ENCODE results near the gene MSRB3.

The MSRB3 gene

DNA sequence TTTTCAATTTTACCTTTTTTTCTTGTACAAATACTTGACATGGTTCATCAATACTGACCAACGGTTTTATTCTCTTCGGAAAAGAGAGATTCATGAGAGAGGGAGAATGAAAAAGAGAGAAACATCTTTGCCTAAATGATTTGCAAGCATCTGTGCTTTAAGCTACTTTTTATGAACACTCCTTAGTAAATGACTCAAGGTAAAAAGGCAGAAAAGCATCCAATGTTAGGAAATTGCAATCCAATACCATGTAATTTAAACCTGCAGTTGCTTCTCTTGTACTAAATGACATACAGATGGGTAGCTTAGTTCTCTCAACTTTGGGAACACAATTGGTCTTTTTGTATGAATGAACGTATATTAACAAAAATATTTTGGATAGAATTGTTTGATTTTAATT is 46.1 kb downstream of the MSRB3 start:
- ChIA-PET CTCF (interaction anchor here (0.9 to 1.8 kb wide), 2 partner anchors 10 to 554 kb away, joined by 3 to 7 read pairs; no protein-coding TSS in a partner anchor), POLR2A (no interaction called here)
- H3K4me3 ChIP-seq (ENCODE audit: low read depth, low read length): no peak overlapping the region
- DNase-seq (ENCODE audit: low read depth, low spot score): no peak
- TF ChIP-seq, protein P1, sequence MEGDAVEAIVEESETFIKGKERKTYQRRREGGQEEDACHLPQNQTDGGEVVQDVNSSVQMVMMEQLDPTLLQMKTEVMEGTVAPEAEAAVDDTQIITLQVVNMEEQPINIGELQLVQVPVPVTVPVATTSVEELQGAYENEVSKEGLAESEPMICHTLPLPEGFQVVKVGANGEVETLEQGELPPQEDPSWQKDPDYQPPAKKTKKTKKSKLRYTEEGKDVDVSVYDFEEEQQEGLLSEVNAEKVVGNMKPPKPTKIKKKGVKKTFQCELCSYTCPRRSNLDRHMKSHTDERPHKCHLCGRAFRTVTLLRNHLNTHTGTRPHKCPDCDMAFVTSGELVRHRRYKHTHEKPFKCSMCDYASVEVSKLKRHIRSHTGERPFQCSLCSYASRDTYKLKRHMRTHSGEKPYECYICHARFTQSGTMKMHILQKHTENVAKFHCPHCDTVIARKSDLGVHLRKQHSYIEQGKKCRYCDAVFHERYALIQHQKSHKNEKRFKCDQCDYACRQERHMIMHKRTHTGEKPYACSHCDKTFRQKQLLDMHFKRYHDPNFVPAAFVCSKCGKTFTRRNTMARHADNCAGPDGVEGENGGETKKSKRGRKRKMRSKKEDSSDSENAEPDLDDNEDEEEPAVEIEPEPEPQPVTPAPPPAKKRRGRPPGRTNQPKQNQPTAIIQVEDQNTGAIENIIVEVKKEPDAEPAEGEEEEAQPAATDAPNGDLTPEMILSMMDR (IDR thresholded peaks at IDR 0.05; ENCODE audit: insufficient read depth, low read length, missing control alignments): no peak

DNA sequence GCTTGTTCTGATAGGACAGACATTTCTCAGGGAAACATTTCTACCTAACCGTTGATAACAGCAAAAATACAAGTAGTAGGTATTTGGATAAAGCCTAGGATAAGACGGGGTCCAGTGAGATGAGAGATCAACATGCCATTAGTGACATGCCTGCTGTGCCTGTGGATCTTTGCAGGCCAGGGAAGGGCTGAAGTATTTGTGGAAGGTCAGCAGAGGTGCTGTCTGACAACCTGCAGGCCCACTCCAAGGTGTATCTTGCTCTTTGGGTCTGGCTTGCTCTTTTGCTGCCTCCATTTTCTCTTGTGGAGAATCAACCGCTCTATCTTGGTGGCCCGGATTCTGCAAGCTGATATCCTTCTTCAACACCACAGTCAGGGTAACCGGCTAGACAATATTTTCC is 46.7 kb downstream of the MSRB3 start:
- CTCF ChIA-PET: interaction anchor here (1.4 kb wide), 1 partner anchor 11 kb away, joined by 5 read pairs; no protein-coding TSS in a partner anchor
- POLR2A ChIA-PET: no interaction called here
- H3K4me3 ChIP-seq (ENCODE audit: low read depth, low read length): no peak overlapping the region
- DNase-seq (ENCODE audit: low read depth, low spot score): no peak
- TF ChIP-seq, protein P1 (IDR thresholded peaks at IDR 0.05; ENCODE audit: insufficient read depth, low read length, missing control alignments): no peak

DNA sequence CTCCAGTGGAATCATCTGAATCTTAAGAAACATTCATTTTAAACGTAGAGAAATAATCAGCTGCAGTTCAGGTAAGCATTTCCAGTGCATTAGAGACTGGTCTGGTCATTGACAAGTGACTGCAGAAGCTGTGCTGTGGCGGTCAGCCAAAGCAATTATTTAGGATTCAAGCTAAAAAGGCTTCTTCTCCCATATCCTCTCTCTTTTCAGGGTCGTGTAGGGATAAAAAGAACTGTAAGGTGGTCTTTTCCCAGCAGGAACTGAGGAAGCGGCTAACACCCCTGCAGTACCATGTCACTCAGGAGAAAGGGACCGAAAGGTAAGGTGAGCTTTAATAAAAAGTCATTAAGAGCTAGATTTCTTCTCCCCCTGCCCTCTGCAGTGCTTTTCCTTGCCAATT is 48.1 kb downstream of the MSRB3 start:
- no peak overlapping the region for H3K4me3 ChIP-seq (ENCODE audit: low read depth, low read length)
- POLR2A ChIA-PET: no interaction called here
- CTCF ChIA-PET: interaction anchor here (1.3 to 1.6 kb wide), 4 partner anchors 10 to 781 kb away, joined by 3 to 5 read pairs (median 4); no protein-coding TSS in a partner anchor
- DNase-seq (ENCODE audit: low read depth, low spot score): no peak
- TF ChIP-seq, protein P1 (IDR thresholded peaks at IDR 0.05; ENCODE audit: insufficient read depth, low read length, missing control alignments): no peak

DNA sequence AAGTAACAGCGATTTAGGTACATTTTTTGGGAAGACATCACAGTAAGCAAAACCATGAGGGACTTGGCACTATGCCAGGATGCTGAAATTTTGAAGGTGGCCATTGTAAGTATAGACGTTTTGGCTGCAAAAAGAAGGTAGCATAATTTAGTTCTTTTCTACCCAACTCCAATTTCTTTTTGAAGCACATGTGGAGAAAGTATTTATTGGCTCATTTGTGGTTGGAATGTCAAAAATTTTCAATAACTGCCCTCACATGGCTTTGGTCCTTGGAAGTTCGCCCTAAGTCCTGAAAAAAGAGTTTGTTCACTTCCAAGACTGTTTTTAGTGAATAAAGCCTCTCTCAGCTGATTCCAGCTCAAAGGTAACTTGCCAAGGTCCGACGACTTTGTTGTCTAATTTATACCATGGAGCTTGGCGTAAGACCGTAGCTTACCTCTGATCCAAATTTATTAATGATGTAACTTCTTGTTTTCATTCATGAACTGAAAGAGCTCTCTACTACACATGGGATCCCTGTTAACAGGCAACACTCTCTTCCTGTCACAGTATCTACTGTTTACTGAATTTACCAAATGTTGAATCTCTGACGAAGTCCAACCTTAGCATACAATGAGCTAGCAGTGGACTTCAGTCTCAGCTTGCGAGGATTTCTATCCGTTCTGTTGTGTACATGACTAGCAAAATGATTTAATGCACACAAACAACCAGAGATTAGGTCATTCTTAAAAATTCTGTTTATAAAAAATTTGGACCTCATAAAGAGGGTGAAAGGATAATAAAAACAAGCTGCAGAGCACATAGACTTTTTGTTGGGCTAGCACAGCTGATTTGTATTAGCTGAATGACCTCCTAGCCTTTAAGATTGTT is 49.0 kb downstream of the MSRB3 start:
- DNase-seq (ENCODE audit: low read depth, low spot score): no peak
- POLR2A ChIA-PET: no interaction called here
- no peak overlapping the region for H3K4me3 ChIP-seq (ENCODE audit: low read depth, low read length)
- CTCF ChIA-PET: interaction anchor here (1.3 to 1.7 kb wide), 4 partner anchors 9 to 780 kb away, joined by 3 to 4 read pairs (median 4); no protein-coding TSS in a partner anchor
- TF ChIP-seq, protein P1 (IDR thresholded peaks at IDR 0.05; ENCODE audit: insufficient read depth, low read length, missing control alignments): no peak

DNA sequence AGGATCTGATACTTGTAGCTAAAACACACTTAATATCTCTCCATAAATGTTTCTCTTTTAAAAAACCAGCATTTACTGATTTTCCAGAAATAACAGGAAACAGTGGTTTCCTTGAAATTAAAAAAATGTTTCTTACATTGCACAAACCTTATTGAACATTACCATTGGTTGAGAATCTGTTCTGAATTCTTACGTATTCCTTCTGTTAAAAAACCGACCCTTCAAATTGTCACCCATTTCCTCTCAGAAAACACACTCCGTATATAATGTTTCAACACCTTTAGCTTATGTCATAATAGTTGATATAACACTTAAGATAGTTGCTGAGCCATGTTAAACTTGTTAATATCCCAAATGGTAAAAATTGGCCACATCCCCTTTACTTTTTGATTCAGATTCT is 51.2 kb downstream of the MSRB3 start:
- POLR2A ChIA-PET: no interaction called here
- TF ChIP-seq, protein P1 (IDR thresholded peaks at IDR 0.05; ENCODE audit: insufficient read depth, low read length, missing control alignments): no peak
- no peak for DNase-seq (ENCODE audit: low read depth, low spot score)
- CTCF ChIA-PET: interaction anchor here (1.0 to 1.5 kb wide), 2 partner anchors 24 to 233 kb away, joined by 3 to 4 read pairs; no protein-coding TSS in a partner anchor
- no peak overlapping the region for H3K4me3 ChIP-seq (ENCODE audit: low read depth, low read length)

DNA sequence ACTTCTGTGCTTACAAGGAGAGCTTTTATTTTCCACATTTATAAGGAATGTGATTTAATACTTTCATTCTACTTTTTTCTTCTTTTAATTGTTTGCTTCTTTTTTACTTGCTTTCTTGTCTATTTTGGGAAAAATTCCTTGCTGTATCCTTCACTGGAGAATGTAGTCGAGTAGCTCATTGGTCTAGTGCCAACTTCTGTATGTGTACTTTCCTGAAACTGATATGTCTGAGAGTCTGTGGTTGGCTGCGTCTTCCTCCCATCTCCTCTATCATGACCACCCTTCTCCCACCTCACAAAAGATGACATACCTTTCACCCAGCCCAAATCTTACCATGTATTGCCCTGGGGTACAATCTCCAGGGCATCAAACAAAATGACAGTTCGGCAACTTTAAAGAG is 51.8 kb downstream of the MSRB3 start:
- ChIA-PET POLR2A (no interaction called here), CTCF (interaction anchor here (1.0 to 1.5 kb wide), 2 partner anchors 24 to 233 kb away, joined by 3 to 4 read pairs; no protein-coding TSS in a partner anchor)
- H3K4me3 ChIP-seq (ENCODE audit: low read depth, low read length): no peak overlapping the region
- DNase-seq (ENCODE audit: low read depth, low spot score): no peak
- TF ChIP-seq, protein P1 (IDR thresholded peaks at IDR 0.05; ENCODE audit: insufficient read depth, low read length, missing control alignments): no peak

Data from AG04449 (cell line).